A549 (cell line): ENCODE results near the gene BPGM. TPM values are rescaled to one million over a fixed set of nuclear protein-coding genes. Genes with fewer than 3 reads are reported as not detected.

ENCODE experiments used
- ATAC-seq, 2 experiments: fragments of 200-7000 bp in 1 of 2; fragments of >200 bp in 1 of 2; cut with Nextera tagmentation in 1 of 2; cut with Tn5 transposase in 1 of 2; 3 replicates each; pipeline versions ENCODE4 v1.8.0 to v1.9.1; 2018 to 2020; ENCODE audit warnings: mild to moderate bottlenecking in 1 of 2, moderate library complexity in 1 of 2
- CTCF ChIA-PET: fragments of 300-600 bp; sonication (Branson Sonifier 250); formaldehyde crosslinking; extraction: SDS; loops from one replicate; lab custom pipeline; 2021; ENCODE audit warnings: antibody characterized with exemption, inconsistent platforms; lab: Yijun Ruan, JAX
- POLR2A ChIA-PET: fragments of 350-600 bp; formaldehyde crosslinking; extraction: SDS; loops from one replicate; lab custom pipeline; 2021; ENCODE audit warnings: antibody characterized with exemption, inconsistent platforms; lab: Yijun Ruan, JAX
- DNase-seq, 2 experiments: peaks; one replicate each; pipeline versions ENCODE4 v3.0.0 to v3.0.0-alpha.2; 2011 to 2016; ENCODE audit warnings: low read depth in 1 of 2, low spot score in 1 of 2
- FAIRE-seq: peaks from 2 replicates; lab custom pipeline; 2011; peaks lifted over from hg19 to GRCh38; lab: Jason Lieb, UNC
- H3K27ac ChIP-seq, 2 experiments: fragments of >200 bp; sonication (Bioruptor Twin); formaldehyde crosslinking; 3 replicates each; pipeline ENCODE4 v1.5.1; 2016 to 2017
- H3K4me1 ChIP-seq: fragments of >200 bp; sonication (Bioruptor Twin); formaldehyde crosslinking; 3 replicates; pipeline ENCODE4 v1.6.1; 2016
- H3K4me2 ChIP-seq: fragments of >200 bp; sonication (Bioruptor Twin); formaldehyde crosslinking; 3 replicates; pipeline ENCODE4 v1.6.1; 2016
- H3K4me3 ChIP-seq: fragments of >200 bp; sonication (Bioruptor Twin); formaldehyde crosslinking; 3 replicates; pipeline ENCODE4 v1.5.1; 2016
- H3K9me3 ChIP-seq: fragments of >200 bp; sonication (Bioruptor Twin); formaldehyde crosslinking; 3 replicates; pipeline ENCODE4 v1.6.1; 2016
- BHLHE40 ChIP-seq: IDR thresholded peaks from 2 replicates; pipeline ENCODE4 v1.6.1; 2012; ENCODE audit warnings: low read depth, low read length, inconsistent platforms
- CBX8 ChIP-seq: fragments of 200-600 bp; sonication (generic); IDR thresholded peaks from 2 replicates; pipeline ENCODE4 v1.6.1; 2016
- CHD2 ChIP-seq: fragments of 150-350 bp; IDR thresholded peaks from 2 replicates; pipeline ENCODE4 v1.6.1; 2014; ENCODE audit warnings: low read length; ENCODE audit not compliant: partially characterized antibody
- CHD4 ChIP-seq: fragments of 200-600 bp; sonication (generic); IDR thresholded peaks from 2 replicates; pipeline ENCODE4 v1.6.1; 2016; ENCODE audit warnings: antibody characterized with exemption, mild to moderate bottlenecking, borderline replicate concordance
- FOSL2 ChIP-seq, 2 experiments: fragments of 450-650 bp in 1 of 2; fragments of >200 bp in 1 of 2; sonication (Bioruptor Twin) in 1 of 2; formaldehyde crosslinking; IDR thresholded peaks; 2 replicates each; pipeline versions ENCODE4 v1.5.0 to v1.6.1; 2016 to 2020; ENCODE audit warnings: mild to moderate bottlenecking in 1 of 2, moderate library complexity in 1 of 2
- HDAC2 ChIP-seq: fragments of 200-600 bp; sonication (generic); IDR thresholded peaks from 2 replicates; pipeline ENCODE4 v1.6.1; 2016
- JUN ChIP-seq, 2 experiments: fragments of >200 bp; sonication (Bioruptor Twin); formaldehyde crosslinking; IDR thresholded peaks; 2 replicates in 1 of 2; 3 replicates in 1 of 2; pipeline ENCODE4 v1.6.1; 2016 to 2017
- MAFK ChIP-seq: fragments of 450-650 bp; IDR thresholded peaks from 2 replicates; pipeline ENCODE4 v1.6.1; 2014; ENCODE audit not compliant: partially characterized antibody
- MYC ChIP-seq: IDR thresholded peaks from 2 replicates; pipeline ENCODE4 v1.6.1; 2012; ENCODE audit warnings: mild to moderate bottlenecking, inconsistent platforms, low read length, improper control_type of control experiment, borderline replicate concordance
- NFE2L2 ChIP-seq: fragments of 150-350 bp; conservative IDR thresholded peaks from 2 replicates; pipeline ENCODE4 v1.6.1; 2014; ENCODE audit warnings: low read length
- RAD21 ChIP-seq, 2 experiments: fragments of >200 bp in 1 of 2; sonication (Bioruptor Twin) in 1 of 2; formaldehyde crosslinking in 1 of 2; IDR thresholded peaks in 1 of 2; conservative IDR thresholded peaks in 1 of 2; 2 replicates in 1 of 2; 3 replicates in 1 of 2; pipeline ENCODE4 v1.6.1; 2012 to 2018; ENCODE audit warnings: inconsistent platforms in 1 of 2
- RARB ChIP-seq: fragments of 250-450 bp; sonication (Bioruptor Pico); IDR thresholded peaks from 2 replicates; pipeline ENCODE4 v1.8.0; 2021; ENCODE audit warnings: mild to moderate bottlenecking, moderate library complexity
- RNF2 ChIP-seq: fragments of 200-600 bp; sonication (generic); IDR thresholded peaks from 2 replicates; pipeline ENCODE4 v1.6.1; 2016; ENCODE audit warnings: low read depth, mild to moderate bottlenecking, antibody characterized with exemption, moderate library complexity, borderline replicate concordance
- SMC3 ChIP-seq: fragments of >200 bp; sonication (Bioruptor Twin); formaldehyde crosslinking; IDR thresholded peaks from 3 replicates; pipeline ENCODE4 v1.6.1; 2018; ENCODE audit warnings: inconsistent platforms
- SREBF2 ChIP-seq: fragments of 450-650 bp; IDR thresholded peaks from 2 replicates; pipeline ENCODE4 v1.6.1; 2014; ENCODE audit warnings: mild to moderate bottlenecking, moderate library complexity
- TFCP2L1 ChIP-seq: fragments of 250-450 bp; sonication (Bioruptor Pico); IDR thresholded peaks from 2 replicates; pipeline ENCODE4 v1.5.0; 2021; ENCODE audit warnings: mild to moderate bottlenecking
- ZFP36 ChIP-seq: fragments of 450-650 bp; IDR thresholded peaks from 2 replicates; pipeline ENCODE4 v1.6.1; 2014; ENCODE audit warnings: borderline replicate concordance; ENCODE audit not compliant: partially characterized antibody
- ZNF302 ChIP-seq: fragments of 250-450 bp; sonication (Bioruptor Pico); IDR thresholded peaks from 2 replicates; pipeline ENCODE4 v1.9.0; 2021; ENCODE audit warnings: inconsistent platforms, mild to moderate bottlenecking, moderate library complexity
- WGBS: methylation state at CpG from one replicate; pipeline ENCODE4 v1.1.6; 2017; ENCODE audit errors: missing lambda C conversion rate; 5-methylcytosine and 5-hydroxymethylcytosine counted together
- polyA plus RNA-seq, 4 experiments: library from polyadenylated mRNA; depleted of rRNA in 3 of 4; stranded (reverse); fragments of >200 nt; fragmentation: RNase III in 1 of 4; extraction: RNeasy Plus Mini Kit Qiagen cat#74134 plus additional on column Dnase treatment in 1 of 4; gene quantifications; 2 replicates in 3 of 4; 3 replicates in 1 of 4; pipeline ENCODE4 v1.2.3, GENCODE V29; 2011 to 2017
- TF ChIP-seq, protein P1 (sequence below): fragments of >200 bp; sonication (Bioruptor Twin); formaldehyde crosslinking; IDR thresholded peaks from 2 replicates; pipeline ENCODE4 v1.6.1; 2016
- TF ChIP-seq, protein P2 (sequence below): fragments of 150-350 bp; IDR thresholded peaks from 2 replicates; pipeline ENCODE4 v1.6.1; 2014; ENCODE audit warnings: low read depth, mild to moderate bottlenecking, low read length
- TF ChIP-seq, protein P3 (sequence below): fragments of >200 bp; sonication (Bioruptor Twin); formaldehyde crosslinking; IDR thresholded peaks from 3 replicates; pipeline ENCODE4 v1.5.1; 2016

The BPGM gene
- polyA plus RNA-seq, 2 of the 4 experiments (the other 2 are of a cell fraction) = 19.4 to 28.3 TPM

DNA sequence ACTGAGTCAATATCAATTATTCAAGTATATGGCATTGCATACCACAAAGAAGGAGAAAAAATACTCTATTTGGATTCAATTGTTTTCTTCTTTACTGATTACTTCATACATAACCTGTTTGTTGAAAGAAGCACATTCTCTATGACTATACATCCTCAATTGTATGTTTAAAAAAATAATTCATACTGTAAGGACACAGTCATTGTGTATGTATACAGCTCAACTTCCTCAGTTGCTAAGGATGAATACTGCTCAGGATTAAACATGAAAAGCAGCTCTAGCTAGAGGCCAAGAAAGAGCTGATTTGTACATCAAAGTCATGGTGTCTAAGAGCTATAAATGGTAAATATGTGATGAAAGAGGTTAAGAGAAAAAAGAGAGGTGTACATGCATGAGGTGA, 15.8 kb upstream of the BPGM start:
- Histone ChIP-seq H3K4me2 (no peak overlapping the region), H3K4me3 (no peak overlapping the region), H3K4me1 (no peaks in the 10 kb centered on the region), H3K9me3 (no peaks in the 10 kb centered on the region), H3K27ac (no peak overlapping the region)
- FAIRE-seq = peak; percentile 97
- TF ChIP-seq CHD4 (no peak), RAD21 (conservative IDR thresholded peaks at IDR 0.05 in 1 of 2, IDR thresholded peaks at IDR 0.05 in 1 of 2) (no peak), CBX8 (no peak), ZNF302 (CRISPR knock-in tag) (no peak), MYC (no peak), HDAC2 (no peak), RARB (no peak), BHLHE40 (no peak)
- TF ChIP-seq, protein P1, sequence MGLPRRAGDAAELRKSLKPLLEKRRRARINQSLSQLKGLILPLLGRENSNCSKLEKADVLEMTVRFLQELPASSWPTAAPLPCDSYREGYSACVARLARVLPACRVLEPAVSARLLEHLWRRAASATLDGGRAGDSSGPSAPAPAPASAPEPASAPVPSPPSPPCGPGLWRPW = no peak
- DNase-seq = no peak
- ATAC-seq = peak in 1 of 2 experiments; percentile 34; a peak in 3 of 6 replicates
- POLR2A ChIA-PET = interaction anchor here (0.6 to 1.6 kb wide), 2 partner anchors 15 to 224 kb away, joined by 3 to 7 read pairs; no protein-coding TSS in a partner anchor
- CTCF ChIA-PET = interaction anchor here (0.6 to 6.8 kb wide), 12 partner anchors 9 to 563 kb away, joined by 3 to 63 read pairs (median 10); partner anchors contain the start of genes BPGM and CYREN

DNA sequence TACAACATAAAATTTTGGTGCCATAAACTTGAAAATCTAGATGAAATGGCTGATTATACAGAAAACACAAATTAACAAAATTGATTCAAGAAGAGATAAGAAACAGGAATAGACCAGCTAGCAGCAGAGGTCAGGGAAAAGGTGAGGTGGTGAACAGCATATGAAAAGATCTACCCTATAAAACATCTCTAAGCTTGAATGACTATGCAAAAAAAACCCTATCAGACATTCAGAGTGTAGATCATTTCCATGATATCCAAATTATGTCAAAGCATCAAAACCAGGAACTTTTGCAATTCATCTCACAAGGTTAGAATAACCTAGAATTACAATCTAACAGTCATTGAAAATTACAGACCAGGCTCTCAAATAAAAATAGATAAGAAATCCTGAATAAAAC, 14.6 kb upstream of the BPGM start:
- no peak for ATAC-seq
- TF ChIP-seq TFCP2L1 (CRISPR knock-in tag) (no peak), JUN (IDR thresholded peaks at IDR 0.05) (no peak), NFE2L2 (peak; percentile 52; the same call in 1 of the 2 replicates), RNF2 (no peak), SREBF2 (no peak), MAFK (peak; percentile 48), FOSL2 (IDR thresholded peaks at IDR 0.05) (no peak), FOSL2 (CRISPR knock-in tag; IDR thresholded peaks at IDR 0.05) (no peak), BHLHE40 (no peak), CHD2 (no peak), ZFP36 (no peak)
- TF ChIP-seq, protein P2, sequence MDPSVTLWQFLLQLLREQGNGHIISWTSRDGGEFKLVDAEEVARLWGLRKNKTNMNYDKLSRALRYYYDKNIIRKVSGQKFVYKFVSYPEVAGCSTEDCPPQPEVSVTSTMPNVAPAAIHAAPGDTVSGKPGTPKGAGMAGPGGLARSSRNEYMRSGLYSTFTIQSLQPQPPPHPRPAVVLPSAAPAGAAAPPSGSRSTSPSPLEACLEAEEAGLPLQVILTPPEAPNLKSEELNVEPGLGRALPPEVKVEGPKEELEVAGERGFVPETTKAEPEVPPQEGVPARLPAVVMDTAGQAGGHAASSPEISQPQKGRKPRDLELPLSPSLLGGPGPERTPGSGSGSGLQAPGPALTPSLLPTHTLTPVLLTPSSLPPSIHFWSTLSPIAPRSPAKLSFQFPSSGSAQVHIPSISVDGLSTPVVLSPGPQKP = no peak
- Histone ChIP-seq H3K4me2 (no peak overlapping the region), H3K9me3 (no peaks in the 10 kb centered on the region), H3K27ac (no peak overlapping the region), H3K4me3 (no peak overlapping the region), H3K4me1 (no peaks in the 10 kb centered on the region)
- DNase-seq = no peak
- FAIRE-seq = peak; percentile 39
- CTCF ChIA-PET = interaction anchor here (0.7 to 6.8 kb wide), 26 partner anchors 9 to 353 kb away, joined by 3 to 80 read pairs (median 4); partner anchors contain the start of genes AKR1B10, BPGM and CALD1
- POLR2A ChIA-PET = interaction anchor here (1.6 kb wide), 1 partner anchor 13 kb away, joined by 7 read pairs; no protein-coding TSS in a partner anchor

DNA sequence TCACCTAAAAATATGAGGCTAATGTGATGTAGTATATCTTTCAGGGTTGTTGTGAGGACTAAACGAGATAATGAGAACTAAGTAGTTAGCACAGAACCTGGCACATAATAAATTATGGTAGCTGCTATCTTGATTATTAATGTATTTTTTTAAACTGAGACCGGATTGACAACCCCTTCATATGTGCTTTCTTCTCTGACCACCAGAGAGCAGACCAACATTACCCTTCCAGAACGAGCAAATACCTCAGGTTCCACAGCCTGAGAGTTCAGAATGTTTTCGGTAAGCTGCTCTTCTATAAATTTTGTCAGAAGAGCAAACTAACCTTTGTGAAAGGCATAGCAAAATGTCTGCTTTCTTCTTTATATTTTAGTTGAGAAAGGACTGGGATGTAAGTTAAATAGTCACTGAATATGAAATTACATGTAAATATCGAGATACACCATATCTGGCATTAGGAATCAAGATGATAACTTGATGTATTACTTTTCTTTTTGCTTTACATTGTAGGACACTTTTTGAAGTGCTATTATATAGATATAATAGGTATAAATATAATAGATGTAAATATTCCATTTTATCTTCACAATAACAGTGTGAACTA, 13.6 kb upstream of the BPGM start:
- TF ChIP-seq SMC3 (peak; percentile 91), RAD21 (conservative IDR thresholded peaks at IDR 0.05 in 1 of 2, IDR thresholded peaks at IDR 0.05 in 1 of 2) (peak; percentile 89 to 95), CBX8 (no peak), CHD4 (no peak)
- TF ChIP-seq, protein P3, sequence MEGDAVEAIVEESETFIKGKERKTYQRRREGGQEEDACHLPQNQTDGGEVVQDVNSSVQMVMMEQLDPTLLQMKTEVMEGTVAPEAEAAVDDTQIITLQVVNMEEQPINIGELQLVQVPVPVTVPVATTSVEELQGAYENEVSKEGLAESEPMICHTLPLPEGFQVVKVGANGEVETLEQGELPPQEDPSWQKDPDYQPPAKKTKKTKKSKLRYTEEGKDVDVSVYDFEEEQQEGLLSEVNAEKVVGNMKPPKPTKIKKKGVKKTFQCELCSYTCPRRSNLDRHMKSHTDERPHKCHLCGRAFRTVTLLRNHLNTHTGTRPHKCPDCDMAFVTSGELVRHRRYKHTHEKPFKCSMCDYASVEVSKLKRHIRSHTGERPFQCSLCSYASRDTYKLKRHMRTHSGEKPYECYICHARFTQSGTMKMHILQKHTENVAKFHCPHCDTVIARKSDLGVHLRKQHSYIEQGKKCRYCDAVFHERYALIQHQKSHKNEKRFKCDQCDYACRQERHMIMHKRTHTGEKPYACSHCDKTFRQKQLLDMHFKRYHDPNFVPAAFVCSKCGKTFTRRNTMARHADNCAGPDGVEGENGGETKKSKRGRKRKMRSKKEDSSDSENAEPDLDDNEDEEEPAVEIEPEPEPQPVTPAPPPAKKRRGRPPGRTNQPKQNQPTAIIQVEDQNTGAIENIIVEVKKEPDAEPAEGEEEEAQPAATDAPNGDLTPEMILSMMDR = peak; percentile 89
- H3K9me3 ChIP-seq = no peaks in the 10 kb centered on the region
- no peak overlapping the region for H3K27ac ChIP-seq
- H3K4me2 ChIP-seq = no peak overlapping the region
- DNase-seq = peak; percentile 67 to 73
- CTCF ChIA-PET = interaction anchor here (0.6 to 6.8 kb wide), 48 partner anchors 8 to 538 kb away, joined by 3 to 80 read pairs (median 4); partner anchors contain the start of genes AKR1B10, BPGM, CALD1 and CYREN
- no peaks in the 10 kb centered on the region for H3K4me1 ChIP-seq
- FAIRE-seq = peak; percentile 99
- 30% methylated on average over 5 of the region's 5 CpGs for WGBS
- H3K4me3 ChIP-seq = no peak overlapping the region
- peak; percentile 78 to 94; a peak in 5 of 6 replicates for ATAC-seq
- POLR2A ChIA-PET = interaction anchor here (1.2 kb wide), 1 partner anchor 13 kb away, joined by 3 read pairs; the partner anchor contains the start of gene BPGM
